LNCaP clone FGC (cell line): ENCODE results near the gene SLFN11.

Source experiments
- DNase-seq: peaks from one replicate; pipeline ENCODE4 v3.0.0-alpha.2; 2011; ENCODE audit warnings: low read depth
- H3K4me3 ChIP-seq: 2 replicates; pipeline ENCODE4 v1.5.1; 2011; ENCODE audit warnings: mild to moderate bottlenecking, low read depth, low read length, control low read depth
- TF ChIP-seq, protein P1 (sequence below): IDR thresholded peaks from 2 replicates; pipeline ENCODE4 v1.5.1; 2012; ENCODE audit warnings: mild to moderate bottlenecking; ENCODE audit not compliant: control insufficient read depth, insufficient read depth; ENCODE audit errors: extremely low read depth

The SLFN11 gene

DNA sequence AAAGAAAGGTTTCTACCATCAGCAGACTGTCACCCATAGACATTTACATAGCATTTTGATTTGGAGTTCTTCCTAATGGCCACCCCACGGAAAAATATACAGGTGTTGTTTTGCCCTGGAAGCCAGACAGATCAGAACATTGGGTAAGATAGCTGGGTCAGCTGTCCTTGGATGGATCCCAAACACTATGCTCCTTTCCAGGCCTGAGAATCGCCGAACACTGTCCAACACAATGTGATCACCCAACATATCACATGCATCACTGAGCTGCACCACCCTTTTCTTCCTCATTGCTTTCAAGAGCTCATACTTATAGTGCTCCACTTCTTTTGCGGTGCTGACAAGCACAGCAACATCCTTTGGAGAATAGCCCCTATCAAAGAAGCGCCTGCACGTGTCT lies 21.1 kb downstream of the SLFN11 start:
- TF ChIP-seq, protein P1, sequence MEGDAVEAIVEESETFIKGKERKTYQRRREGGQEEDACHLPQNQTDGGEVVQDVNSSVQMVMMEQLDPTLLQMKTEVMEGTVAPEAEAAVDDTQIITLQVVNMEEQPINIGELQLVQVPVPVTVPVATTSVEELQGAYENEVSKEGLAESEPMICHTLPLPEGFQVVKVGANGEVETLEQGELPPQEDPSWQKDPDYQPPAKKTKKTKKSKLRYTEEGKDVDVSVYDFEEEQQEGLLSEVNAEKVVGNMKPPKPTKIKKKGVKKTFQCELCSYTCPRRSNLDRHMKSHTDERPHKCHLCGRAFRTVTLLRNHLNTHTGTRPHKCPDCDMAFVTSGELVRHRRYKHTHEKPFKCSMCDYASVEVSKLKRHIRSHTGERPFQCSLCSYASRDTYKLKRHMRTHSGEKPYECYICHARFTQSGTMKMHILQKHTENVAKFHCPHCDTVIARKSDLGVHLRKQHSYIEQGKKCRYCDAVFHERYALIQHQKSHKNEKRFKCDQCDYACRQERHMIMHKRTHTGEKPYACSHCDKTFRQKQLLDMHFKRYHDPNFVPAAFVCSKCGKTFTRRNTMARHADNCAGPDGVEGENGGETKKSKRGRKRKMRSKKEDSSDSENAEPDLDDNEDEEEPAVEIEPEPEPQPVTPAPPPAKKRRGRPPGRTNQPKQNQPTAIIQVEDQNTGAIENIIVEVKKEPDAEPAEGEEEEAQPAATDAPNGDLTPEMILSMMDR = no peak
- no peak overlapping the region for H3K4me3 ChIP-seq
- DNase-seq = no peak

DNA sequence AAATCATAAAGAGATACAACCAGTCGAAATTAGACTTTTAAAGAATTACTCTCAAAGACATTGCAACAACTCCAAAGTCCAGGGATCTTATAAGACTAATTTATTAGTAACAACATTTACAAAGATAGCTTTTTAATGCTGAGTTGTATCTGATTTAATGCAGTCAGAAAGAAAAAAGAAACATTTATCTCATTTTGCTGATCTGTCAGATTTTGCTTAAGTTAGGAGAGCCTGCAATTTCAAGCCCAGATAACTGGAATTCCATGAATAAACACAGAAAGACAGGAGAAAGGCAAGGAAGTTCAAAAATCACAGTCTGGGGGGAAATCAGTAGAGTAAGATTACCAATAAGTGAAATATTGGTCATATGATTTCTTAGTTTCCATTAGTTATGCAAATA lies 22.9 kb downstream of the SLFN11 start:
- H3K4me3 ChIP-seq = no peak overlapping the region
- DNase-seq = no peak
- TF ChIP-seq, protein P1 = no peak

DNA sequence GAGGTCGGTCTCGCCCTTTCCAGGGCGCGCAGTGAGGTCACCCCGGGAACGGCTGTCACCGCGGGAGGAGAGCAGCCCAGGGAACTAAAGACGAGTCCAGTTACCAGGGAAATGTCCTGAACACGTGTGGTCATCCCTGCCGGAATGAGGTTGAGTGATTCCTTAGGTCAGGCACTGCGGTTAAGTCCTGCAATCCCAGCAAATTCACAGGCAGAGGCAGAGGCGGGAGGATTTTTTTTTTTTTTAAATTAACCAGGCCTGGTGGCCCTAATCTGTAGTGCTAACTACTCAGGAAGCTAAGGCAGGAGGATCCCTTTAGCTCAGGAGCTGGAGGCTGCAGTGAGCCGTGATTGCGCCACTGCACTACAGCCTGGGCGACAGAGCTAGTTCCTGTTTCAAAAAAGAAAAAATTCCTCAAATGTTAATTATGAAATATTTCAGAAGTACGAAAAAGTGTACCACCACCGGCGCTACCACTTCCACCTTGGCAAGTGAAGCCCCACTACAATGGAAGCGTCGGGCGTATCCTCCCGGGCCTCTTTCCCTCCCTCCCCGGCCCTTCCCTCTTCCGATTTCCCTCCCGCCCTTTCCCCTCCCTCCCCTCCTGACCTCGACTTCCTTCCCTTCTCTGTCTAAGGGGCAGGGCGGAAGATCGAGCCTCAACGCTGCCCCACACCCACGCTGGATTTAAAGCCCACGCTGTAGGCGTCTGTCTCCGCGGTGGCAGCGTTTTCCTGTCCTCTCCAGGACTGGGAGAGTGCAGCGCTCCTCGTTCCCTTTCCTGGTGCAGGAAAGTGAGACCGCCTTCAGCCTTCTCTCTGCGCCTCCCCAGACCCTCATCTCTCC lies 27.3 kb downstream of the SLFN11 start:
- TF ChIP-seq, protein P1 = no peak
- no peak overlapping the region for H3K4me3 ChIP-seq
- DNase-seq = no peak

DNA sequence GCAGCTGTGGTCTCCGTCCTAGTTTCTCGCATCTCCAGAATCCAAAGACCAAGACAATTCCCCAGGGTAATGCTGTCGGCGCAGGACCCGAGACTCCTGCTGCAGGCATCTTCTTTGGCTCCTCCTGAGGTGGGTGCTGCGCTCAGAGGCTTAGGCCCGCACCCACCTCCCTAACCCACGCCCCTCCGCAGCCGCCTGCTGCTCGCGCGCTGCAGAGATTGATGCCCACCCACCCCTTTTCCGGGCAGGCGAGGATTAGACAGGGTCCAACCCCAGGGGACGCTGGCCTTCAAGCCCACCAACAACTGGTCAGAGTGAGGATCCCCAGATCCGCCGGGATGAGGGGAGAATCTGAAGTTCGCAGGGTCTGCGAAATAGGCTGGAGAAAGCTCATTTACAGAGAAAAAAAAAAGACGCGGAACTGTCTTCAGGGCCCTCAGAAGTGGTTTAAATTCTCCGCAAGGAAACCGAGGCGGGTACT lies 27.9 kb downstream of the SLFN11 start:
- TF ChIP-seq, protein P1 = no peak
- DNase-seq = no peak
- no peak overlapping the region for H3K4me3 ChIP-seq

DNA sequence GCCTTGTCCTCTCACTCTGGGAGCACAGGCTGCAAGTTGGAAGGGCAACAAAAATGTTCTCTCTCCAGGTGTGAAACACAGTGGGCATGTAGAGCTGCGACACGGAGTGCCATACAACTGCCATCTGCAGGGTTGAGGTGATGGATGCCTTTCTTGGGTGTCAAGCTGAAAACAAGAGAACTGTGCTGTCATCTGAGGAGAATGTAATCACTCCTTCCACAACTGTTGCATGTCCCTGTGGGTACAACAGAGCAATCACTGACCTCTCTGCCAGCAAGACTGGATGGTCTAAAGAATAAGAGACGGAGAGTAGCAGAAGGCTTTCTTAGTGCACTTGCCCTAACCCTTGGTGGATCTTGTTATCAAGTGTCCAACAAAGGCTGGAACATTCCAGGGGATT lies 29.2 kb downstream of the SLFN11 start:
- DNase-seq = no peak
- TF ChIP-seq, protein P1 = no peak

DNA sequence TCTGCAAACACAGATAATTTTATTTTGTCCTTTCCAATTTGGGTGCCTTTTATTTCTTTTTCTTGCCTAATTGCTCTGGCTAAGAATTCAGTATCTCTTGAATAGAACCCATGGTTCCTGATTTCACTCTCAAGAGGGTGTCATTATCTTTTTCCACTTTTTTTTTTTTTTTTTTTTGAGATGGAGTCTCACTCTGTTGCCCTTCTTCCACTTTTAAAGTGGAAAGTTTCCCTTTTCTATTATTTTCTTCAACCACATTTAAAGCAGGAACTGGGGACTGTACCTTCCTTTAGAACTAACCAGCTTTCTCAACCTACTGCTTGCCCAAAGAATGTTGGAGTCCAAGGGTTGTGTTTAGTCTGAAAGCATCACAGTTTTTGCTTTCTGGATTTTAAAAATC lies 31.1 kb downstream of the SLFN11 start:
- no peak for DNase-seq
- TF ChIP-seq, protein P1 = no peak

More for the DNA sequence above, 29.2 kb downstream of the SLFN11 start:
- no peak overlapping the region for H3K4me3 ChIP-seq

More for the DNA sequence above, 31.1 kb downstream of the SLFN11 start:
- H3K4me3 ChIP-seq = no peak overlapping the region
